Lower leg skin (tissue), 3 donors: ENCODE results near the gene DDR1.

ENCODE experiments used
- CTCF ChIP-seq, 3 donors: fragments of 450-650 bp; IDR thresholded peaks; one replicate each; pipeline ENCODE4 v1.5.1; 2016; ENCODE audit warnings: antibody characterized with exemption in 3 of 3, mild to moderate bottlenecking in 3 of 3, moderate library complexity in 2 of 3
- POLR2A ChIP-seq, 2 donors: fragments of 450-650 bp; IDR thresholded peaks; one replicate each; pipeline ENCODE4 v1.6.1; 2016 to 2017; ENCODE audit warnings: antibody characterized with exemption in 2 of 2, mild to moderate bottlenecking in 1 of 2, moderate library complexity in 1 of 2

- no peak for TF ChIP-seq CTCF (IDR thresholded peaks at IDR 0.05)
- TF ChIP-seq POLR2A (IDR thresholded peaks at IDR 0.05): no peak
Observed at GRCh38 chr6:30888816-30889495, 4.6 kb downstream of the DDR1 start.
